Stimulated activated CD8-positive, alpha-beta memory T cell treated with anti-CD3 and anti-CD28 coated beads, Interleukin-15, amount 100 ng/mL, for 1 hour (primary cell): Measurements from ENCODE around the gene JAG1.

Experiments
- DNase-seq: peaks from one replicate; pipeline ENCODE4 v3.0.0-alpha.2; 2020; ENCODE audit warnings: low read depth

JAG1 gene

DNA sequence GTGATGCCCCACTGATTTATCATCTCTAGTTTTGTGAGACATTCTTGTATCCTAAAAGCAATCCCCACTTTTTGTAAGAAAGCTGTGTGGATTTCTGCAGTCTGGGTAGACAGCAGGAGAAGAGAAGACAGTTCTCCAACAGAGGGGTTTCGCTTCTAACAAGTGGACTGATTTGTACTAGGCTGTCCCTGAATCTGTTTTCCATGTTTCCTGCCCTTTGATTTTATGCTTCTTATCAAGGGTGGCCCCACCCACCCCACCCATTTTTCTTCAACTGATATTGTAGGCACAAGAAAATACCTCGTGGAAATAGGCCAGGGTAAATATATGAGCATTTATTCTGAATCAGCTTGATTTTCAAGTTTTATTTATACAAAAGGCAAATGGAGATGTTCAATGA lies 25.7 kb upstream of the JAG1 start:
- DNase-seq = no peak

DNA sequence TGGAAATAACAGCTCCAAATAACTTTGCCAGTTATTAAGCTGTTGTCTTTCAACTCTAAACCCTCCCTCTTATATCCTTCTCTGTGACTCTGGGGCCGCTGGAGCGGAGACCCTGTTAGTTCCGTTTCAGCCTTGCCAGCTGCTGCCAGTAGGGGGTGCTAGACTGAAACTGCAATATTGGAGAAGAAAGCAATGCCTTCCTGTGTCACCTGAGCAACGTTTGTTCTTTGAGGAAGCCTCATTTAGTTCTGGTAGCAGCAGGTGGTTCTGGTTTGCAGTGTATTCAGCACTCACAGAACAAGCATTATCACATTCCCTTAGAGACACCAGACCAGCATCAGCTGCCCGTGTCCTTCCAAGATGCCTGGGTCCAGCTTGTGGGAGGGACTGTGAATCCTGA lies 22.9 kb upstream of the JAG1 start:
- DNase-seq = no peak

DNA sequence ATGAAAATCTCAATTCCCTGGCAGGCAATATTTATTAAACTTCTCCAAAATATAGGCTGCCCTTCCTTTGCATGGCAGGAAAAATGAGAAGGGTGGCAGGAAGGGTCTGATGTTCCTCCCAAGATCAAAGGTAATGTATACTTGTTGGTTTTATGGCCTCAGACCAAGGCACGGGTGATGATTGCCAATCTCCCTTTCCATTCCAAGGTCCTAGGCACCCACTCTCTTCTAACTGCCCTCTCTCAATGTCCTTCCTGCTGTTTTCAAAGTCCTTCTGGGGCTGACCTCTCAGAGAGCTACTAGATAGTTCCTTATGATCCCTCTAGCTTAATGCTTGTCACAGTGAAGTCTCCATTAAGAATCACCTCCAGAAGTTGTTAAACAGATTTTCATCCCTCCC lies 15.6 kb upstream of the JAG1 start:
- DNase-seq = no peak

DNA sequence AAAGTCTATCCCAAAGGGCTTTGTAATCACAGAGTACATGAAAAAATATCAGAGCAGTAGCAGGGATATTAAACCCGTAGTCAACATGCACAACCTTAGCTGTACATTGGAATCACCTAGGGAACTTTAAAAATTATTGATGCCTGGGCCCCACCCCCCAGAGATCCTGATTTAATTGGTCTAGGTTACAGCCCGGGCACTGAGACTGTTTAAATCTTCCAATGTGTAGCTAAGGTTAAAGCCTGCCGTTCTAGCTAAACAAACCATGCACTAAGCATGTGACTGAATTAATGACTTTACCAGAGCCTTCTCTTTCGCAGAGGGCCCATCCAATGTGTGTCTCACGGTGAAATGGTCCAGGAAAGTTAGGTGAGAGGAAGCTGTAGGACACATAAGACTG lies 14.1 kb upstream of the JAG1 start:
- DNase-seq = no peak

DNA sequence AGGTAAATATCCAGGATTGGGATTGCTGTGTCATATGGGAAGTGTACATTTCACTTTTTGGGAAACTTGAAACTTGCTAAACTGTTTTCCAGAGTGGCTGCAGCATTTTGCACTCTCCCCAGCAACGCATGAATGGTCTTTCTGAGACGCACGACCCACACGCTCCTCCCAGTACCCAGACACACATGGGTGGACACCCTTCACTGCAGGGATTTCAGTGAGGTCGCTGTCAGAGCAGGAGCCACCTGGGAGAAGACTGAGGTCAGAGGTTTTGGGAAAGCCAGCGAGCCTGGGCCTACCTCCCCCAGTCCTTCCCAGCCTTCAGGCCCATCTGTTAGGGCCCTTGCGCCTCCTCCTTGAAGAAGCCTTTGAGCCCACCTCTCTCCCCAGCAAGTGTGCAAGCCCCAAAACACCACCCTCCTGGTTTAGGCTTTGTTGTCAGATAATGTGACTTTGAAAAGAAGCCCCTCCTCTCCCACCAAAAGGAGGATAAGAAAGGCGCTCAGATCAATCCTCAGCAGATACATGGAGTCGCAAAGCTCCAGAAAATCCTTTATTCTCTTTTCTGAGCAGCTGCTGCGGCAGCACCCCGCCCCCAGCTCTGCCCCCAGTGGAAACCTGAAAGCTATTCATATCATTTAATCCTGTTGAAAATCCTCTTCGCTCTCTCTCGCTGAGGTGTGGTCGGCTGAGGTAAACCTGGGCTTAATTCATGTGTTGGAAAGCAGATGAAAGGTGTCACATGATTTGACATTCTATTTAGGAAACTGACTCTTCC lies 12.7 kb upstream of the JAG1 start:
- DNase-seq = no peak

DNA sequence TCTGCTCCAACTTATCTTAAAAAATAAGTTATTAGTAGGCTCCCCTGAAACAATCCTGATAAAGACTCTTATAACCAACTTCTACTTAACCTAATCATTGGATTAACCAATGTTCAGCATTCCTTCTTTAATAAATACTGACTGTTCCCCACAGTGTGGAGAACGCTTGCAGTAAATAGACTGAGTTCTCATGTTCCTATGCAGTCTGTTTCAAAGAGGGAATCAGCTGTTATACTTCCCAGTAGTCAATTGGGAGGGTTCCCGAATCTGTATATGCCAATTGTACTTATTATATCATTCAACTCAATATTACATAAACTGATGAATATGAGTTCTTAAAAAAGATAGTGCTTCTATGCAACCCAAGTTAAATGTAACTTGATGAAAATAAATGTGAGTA lies 9.7 kb upstream of the JAG1 start:
- no peak for DNase-seq

DNA sequence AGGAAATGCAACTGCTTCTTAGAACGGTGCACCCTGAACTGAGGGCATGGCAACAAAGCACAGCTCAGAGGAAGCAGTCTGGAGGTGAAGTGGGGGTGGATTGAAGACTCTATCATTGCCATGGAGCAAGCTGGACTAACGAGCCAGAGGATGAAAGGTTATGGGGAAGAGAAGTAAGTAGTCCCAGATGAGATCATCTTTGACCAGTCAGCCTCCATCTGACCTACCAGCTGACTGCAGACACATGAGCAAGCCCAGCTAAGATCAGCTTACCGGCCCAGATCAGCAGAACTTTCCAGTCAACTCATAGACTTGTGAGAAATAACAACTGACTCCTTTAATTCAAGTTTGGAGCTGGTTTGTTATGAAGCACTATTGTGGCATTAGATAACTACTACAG lies 9.1 kb upstream of the JAG1 start:
- DNase-seq = no peak

DNA sequence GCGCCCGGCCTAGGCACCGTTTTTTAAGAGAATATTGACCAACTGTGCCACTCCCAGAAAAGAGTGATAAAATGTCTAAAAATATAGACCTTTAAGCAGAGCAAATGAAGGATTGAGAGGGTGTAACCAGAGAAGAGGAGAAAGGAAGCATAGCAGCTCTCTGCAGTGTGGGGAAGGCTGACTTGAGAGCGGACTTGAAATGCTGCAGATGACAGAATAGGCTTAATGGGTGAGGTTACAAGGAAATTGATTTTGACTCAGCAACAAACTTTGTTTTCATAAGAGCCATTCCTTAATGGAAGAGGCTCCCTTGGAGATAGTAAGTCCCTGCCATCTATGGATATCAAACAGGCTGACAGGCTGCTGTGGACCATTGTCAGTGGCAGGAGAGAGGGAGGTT lies 7.7 kb upstream of the JAG1 start:
- DNase-seq = no peak

DNA sequence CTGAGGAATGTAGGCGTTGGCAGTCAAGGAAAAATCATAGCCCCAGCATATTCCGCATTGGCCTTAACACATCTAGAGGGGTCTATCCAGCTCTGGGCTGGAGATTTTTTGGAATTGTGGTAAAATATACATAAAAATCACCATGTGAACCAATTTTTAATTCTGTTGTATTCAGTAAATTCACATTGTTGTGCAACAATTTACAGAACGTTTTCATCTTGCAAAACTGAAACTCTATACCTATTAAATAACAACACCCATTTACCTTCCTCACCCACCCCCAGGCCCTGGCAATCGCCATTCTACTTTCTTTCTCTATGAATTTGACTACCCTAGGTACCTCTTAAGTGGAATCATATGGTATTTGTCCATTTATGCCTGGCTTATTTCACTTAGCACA lies 6.8 kb upstream of the JAG1 start:
- DNase-seq = no peak

DNA sequence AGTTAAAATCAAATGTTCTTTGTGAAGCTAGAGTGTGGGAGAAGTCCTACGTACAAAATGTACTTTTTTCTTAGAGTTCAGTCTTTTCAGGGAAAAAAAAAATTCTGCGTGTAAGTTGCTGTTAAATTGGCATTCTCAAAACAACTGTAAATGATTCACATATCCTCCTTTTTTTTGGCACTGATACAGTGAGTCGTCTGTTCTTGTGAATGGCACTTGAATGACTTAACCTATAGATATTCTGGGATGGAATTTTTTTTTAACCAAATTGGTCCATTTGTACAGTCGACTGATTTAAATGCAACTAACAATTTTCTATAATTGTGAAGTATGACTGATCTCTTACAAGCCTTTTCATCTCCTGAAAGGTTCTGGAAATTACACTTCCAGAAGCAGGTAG lies 5.5 kb upstream of the JAG1 start:
- no peak for DNase-seq

DNA sequence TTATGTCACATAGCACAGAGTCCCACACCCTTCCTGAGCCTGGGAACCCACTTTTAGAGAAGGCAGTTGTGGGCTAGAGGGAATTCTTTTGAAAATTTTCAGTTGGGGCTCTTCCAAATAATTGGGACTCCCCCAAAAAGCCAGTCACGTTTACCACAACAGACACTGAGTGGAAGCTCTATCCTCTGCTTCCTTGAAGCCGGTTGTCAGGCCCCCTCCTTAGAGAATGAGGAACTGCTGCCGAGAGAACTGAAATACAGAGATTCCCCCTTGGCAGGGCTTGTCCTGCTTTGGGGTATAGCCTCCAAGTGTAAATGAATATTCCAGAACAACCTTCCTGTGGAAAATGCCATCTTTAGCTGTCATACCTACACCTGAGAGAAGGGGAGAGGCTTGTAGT lies 2.7 kb upstream of the JAG1 start:
- DNase-seq = no peak

DNA sequence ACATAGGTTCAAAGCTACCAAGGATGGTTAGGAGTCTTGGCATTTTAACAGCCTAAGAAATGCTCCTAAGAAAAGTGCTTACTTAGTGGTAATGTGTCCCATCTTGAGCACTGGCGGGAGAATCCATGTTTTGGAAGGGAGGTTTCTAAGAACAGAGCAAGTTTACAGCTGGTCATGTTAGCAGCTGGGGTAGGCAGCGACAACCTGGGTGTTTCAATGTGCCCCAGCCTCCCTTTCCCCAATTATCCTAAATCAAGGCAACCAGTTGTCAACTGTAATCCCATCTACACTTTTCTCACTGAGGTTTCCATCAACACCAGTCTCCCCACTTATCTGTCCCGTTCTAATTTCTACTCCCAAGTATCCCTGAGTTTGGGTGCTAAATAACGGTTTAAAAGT lies 1.6 kb upstream of the JAG1 start:
- no peak for DNase-seq

DNA sequence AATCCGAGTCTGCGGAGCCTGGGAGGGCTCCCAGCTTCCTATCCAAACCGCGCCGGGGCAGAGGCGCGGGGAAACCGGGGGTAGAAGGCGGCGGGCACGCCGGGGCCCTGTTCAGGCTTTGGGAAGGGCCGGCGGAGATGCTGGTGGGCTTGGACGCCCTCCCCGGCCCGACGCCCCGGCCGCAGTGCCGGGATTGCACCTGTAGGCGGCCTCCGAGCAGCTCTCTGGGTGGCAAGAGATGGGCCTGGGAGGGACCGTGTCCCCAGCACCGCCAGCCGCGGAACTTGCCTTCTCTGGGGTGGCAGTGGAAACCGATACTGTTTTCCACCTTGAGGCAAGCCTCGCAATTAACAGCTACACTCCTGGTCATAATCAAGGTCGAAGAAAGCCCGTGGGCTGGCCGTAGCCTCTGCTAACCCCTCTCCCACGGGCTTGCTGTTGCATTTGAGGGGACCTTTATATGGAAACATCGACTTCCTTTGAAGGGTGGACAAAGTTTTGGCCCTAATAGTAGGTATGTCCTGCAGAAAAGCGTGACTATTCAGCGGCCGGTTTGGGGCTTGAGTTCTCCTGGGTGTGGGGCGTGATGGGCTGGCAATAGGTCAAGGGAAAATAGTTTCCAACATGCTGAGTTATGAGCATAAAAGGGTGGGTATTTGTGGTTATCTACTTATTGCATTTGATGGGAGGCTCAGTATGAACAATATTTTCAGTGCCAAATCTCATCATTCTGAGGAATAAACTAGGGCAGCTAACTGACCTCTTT lies 1.1 kb upstream of the JAG1 start:
- DNase-seq = no peak

DNA sequence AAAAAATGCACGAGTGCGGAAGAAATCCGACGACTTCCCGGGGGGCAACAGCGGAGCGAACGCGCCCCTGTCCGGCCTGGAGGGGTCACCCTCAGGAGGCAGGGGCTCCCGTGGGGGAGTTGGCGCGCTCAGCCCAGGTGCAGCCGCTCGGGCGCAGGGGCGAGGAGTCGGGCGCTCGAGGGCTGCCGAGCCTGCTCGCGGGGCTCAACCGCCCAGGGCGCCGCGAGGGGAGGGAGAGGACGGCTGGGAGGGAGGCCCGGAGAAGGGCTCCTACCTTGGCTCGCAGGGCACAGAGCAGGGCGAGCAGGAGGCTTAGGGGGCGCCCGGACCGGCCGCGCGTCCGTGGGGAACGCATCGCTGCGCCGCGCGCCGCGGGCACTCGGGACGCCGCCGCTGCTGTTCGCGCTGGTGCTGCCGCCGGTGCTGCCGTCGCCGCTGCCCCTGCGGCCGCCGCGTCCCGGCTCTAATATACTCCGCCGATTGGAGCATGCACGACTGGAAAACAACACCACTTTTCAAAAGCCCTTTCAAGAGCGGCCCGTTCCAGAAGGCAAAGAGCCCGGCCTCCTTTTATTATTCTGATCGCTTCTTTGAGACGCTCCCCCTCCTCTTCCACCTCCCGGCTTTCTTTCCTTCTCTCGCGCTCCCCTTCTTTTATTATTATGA lies 490 bp downstream of the JAG1 start:
- no peak for DNase-seq

DNA sequence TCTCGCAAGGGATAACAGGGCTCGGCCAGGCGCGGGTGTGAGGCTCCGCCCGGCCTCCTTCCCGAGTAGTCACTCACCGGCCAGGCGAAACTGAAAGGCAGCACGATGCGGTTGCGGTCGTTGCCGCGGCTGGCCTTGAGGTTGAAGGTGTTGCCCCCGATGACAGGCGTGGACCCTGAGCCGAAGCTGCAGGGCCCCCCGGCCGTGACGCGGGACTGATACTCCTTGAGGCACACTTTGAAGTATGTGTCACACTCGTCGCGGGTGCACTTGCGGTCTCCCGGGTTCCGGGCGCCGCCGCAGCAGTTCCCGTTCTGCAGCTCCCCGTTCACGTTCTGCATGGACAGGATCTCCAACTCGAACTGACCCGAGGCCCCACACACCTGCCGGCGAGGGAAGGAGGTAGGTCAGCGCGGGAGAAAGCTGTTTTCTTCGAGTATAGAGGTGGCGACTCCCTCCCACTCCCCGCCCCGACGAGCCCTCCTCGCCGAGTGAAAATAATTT lies 1.1 kb downstream of the JAG1 start:
- no peak for DNase-seq

DNA sequence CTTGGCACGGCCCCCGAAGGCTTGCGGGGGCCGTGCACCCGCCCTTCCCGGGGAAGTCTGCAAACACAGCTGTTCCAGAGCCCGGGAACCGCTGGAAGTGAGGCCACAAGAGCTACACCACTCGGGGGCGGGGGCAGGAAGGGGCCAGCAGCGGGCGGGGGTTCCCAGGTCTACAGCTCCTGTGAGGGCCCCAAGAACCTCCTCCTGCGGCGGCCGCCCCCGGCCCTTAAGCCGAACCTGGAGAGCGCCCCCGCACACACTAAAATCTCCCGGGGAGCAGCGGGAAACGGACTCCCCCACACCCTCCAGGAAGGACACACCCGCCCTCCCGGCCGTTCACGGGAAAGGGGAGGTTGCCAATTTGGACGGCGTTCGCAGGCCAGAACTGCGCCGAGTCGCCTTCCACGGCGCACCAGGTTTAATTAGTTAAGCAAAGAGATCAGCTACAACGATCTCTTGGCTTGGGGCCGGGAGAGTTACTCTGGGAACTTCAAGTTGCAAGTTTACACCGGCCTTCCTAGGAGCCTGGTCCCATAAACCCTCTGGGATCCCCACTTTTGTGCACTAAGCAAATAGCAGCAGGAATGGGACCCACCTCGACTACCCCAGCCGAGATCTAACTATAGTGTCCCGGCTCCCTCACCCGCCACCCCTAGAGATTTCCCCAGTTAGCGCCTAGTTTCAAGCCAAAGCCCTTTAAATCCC lies 1.7 kb downstream of the JAG1 start:
- no peak for DNase-seq

DNA sequence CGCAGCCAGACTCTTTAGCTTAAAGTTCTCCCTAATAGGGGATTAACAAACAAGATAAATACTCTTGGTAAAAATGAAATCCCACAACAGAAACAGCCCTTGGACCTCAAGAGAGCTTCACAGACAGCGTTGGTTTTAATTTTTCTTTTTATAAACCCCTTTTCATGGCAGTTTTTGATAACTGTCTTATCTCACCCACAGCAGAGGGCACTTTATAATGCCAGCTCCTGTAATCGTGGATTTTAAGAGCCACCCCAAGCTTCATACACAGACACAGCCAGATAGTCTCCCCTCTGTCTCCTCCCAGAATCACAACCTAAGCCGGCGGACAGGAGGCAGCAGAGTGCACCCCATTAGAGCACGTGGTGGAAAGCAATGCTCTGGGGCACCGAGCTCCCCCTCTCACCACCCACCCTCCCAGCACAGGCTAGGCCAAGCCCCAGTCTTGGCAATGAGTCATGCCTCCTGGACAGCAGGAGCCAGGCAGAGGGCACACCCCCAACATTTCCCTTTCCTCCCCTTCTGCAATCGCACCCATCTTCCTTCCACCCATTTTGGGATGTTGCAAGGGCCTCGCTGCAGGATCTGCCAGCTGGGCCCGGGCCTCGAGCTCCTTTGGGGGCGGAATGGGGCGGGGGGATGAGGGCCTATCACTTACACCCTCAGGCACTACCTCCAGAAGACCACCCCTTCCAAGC lies 2.4 kb downstream of the JAG1 start:
- no peak for DNase-seq

DNA sequence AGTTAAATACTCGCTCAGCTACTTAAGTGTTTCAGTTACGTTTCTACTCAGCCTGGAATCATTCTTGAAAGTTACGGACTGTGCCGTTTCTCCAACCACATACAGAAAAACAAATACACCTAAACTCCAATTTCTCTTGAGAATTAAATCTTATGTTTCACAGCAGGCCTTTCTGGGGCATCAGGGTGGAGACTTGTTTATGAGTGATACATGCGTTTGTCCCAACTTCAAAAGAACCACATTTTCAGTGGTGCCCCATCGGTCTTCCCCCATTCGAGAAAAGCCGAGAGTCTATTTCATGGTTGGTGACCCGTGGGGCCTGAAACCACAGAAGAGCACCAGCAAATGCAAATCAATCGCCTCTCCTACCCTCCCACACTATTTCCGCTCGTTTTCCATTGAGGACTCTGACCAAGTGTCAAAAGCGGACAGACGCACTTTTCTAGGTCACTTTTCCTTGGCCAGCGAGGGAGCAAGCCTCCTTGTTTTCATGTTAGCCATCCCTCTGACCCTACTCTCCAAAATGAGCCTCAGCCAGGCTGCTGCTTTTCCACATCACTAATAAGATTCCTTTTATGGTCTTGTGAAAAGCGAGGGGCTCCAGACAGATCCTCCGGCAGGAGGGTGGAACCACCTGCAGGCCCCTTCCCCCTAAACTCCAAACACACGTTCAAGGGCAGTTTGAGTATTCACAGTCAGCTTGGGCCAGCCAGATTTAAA lies 3.1 kb downstream of the JAG1 start:
- no peak for DNase-seq

DNA sequence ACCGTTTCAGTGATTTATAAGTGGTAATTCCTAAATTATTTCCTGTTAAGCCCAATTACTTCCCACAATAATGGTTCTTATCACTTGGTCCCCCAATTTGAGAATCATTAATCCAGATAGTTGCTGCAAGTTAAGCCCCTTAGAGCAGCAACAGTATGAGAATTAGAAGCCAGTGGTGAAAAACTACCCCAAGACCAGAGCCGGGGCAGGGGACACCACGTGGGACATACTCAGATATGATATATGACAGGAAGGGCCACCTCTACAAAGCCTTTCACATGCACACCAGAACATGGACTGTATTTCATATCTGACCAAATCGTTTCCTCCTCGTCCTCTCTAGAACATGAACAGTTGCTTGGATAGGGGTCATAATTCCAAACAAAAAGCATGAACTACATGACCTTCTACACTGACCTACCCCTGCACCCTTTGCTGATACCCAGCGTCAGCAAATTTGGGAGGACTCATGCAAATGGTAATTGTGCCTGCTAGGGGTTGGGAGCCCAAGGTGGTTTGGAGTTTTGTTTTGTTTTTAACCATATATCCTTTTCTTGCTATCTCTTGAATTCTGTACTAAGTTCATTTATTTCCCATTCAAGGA lies 3.9 kb downstream of the JAG1 start:
- DNase-seq = no peak

DNA sequence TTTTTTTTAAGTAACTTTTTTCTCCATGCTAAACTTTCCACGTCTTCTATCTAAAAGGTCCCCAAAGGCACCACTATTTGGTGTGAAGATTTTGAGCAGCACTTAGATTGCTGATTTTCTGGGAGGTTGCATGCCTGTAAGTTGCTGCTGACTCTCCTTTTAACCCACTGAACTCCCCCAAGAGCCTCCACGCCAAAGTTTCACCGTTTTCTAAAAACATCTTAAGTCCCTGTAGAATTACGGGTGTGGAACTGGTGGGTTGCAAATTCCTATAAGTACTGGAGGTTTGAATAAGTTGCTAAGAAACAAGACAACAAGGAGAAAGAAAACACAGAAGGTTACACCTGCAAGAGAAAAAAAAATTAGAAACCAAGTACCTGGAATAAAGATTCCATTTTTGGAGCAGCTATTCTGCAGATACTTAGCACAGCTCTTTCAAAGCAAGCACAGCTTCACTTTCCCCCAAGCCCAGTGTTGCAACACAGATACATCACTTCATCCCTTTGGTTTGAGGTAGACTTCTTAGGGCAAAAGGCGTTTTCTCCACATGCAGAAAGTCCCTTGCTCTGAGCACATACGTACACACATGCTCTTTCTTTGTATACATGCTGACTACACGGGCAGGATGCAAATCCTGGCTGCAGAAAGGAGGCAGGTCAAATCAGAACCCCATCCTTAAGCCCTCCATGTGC lies 5.0 kb downstream of the JAG1 start:
- no peak for DNase-seq
